Measurements from ENCODE around the gene MPP7. TPM values are rescaled to one million over a fixed set of nuclear protein-coding genes. Genes with fewer than 3 reads are reported as not detected.
"Not testable (repeated sequence)": the region's sequence is repeated elsewhere in the genome, so short reads cannot be mapped to it uniquely, and the experiment has no call there.

The MPP7 gene
- total RNA-seq = 10 to 100 TPM; 16.3 to 28.1 TPM

DNA sequence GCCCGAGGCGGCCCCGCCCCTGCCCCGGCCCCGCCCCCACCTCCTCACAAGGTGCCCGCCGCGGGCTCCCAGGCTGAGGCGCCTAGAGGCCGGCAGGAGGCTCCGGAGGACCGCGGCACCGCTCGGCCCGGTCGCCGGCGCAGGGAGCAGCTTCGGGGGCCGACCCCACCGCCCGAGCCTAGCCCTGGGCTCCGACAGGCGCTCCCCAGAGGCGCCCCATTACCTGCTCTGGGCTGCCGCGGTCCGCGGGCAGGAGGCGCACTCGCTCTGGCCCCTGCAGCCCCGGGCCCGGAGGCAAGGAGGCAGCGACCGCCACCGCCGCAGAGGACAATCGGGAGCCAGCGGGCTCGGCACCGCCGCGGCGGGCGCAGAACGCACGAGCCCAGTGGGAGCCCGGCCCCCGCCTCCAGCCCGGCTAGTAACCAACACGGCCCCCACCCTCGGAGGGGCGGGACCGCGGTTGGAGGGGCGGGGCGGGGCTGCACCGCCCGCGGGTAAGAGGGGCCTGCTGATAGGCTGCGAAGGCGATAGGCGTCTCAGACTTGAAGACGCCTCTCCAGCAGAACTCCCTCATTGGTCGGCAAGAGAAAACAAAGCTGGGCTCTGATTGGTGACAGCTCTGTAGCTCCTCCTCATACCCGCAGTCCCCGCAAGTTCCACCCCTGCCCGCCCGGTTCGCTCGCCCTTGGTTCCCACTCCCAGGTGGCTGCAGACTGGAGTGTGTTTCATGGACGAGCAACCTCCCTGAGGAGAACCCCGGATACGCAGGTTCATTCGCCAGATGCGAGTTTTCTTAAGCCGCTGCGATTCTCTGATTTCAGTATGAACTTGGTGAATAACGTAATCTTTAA lies at the start of gene MPP7:
TSS of gene MPP7 (minus strand) at position 427 of the 851 bp plus-strand sequence. CDS start 64,460 bp downstream, outside the sequence.
- no peaks in the 10 kb centered on the region for H3K36me3 Mint-ChIP-seq (ENCODE audit: insufficient read depth in 2 of 2)
- ATAC-seq (replicated peaks in 1 of 2) (peak; percentile 90 to 93), DNase-seq (peak; percentile 95 to 97)
- H3K9me3 Mint-ChIP-seq = no peaks in the 10 kb centered on the region
- peaks cover 58% of the 10 kb centered on the region for H3K4me1 Mint-ChIP-seq (ENCODE audit: low read depth)
- H3K27ac Mint-ChIP-seq = peak within 1 kb of the TSS; percentile 42
- peak within 1 kb of the TSS; percentile 88 to 94 for H3K4me3 Mint-ChIP-seq
- no peaks in the 10 kb centered on the region for H3K27me3 Mint-ChIP-seq (ENCODE audit: low read depth)

GRCh38 chr10:28349892-28350291 lies 47.0 kb upstream of the MPP7 start:
- no peak for ATAC-seq (replicated peaks in 1 of 2)
- Mint-ChIP-seq H3K27ac (no peak overlapping the region), H3K9me3 (peaks cover 8 to 10% of the 10 kb centered on the region in 2 donors), H3K27me3 (ENCODE audit: low read depth) (no peaks in the 10 kb centered on the region), H3K4me1 (ENCODE audit: low read depth) (no peaks in the 10 kb centered on the region), H3K4me3 (no peak overlapping the region), H3K36me3 (ENCODE audit: insufficient read depth in 2 of 2) (peaks cover 8 to 15% of the 10 kb centered on the region in 2 donors)
- no peak for DNase-seq

- Mint-ChIP-seq H3K36me3 (ENCODE audit: insufficient read depth in 2 of 2) (peaks cover 14 to 20% of the 10 kb centered on the region in 2 donors), H3K27ac (no peak overlapping the region), H3K9me3 (peaks cover 16 to 26% of the 10 kb centered on the region in 2 donors), H3K4me3 (no peak overlapping the region), H3K4me1 (ENCODE audit: low read depth) (peaks cover 12% of the 10 kb centered on the region), H3K27me3 (ENCODE audit: low read depth) (no peaks in the 10 kb centered on the region)
- DNase-seq (no peak), ATAC-seq (replicated peaks in 1 of 2) (no peak)
Observed at GRCh38 chr10:28343987-28344895, 41.4 kb upstream of the MPP7 start.

DNA sequence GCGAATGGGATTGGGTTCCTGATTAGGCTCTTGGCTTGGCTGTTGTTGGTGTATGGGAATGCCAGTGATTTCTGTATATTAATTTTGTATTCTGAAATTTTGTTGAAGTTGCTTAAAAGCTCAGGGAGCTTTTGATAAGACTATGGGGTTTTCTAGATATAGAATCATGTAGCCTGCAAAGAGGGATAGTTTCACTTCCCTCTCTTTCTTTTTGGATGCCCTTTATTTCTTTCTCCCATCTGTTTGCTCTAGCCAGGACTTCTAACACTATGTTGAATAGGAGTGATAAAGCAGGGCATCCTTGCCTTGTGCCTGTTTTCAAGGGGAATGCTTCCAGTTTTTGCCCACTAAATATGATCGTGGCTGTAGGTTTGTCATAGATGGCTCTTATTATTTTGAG lies 40.4 kb upstream of the MPP7 start:
- ATAC-seq (replicated peaks in 1 of 2) (no peak), DNase-seq (no peak)
- peaks cover 21% of the 10 kb centered on the region for H3K4me1 Mint-ChIP-seq (ENCODE audit: low read depth)
- no peak overlapping the region for H3K4me3 Mint-ChIP-seq
- H3K27ac Mint-ChIP-seq = no peak overlapping the region
- H3K9me3 Mint-ChIP-seq = peaks cover 16 to 26% of the 10 kb centered on the region in 2 donors
- peaks cover 14 to 20% of the 10 kb centered on the region in 2 donors for H3K36me3 Mint-ChIP-seq (ENCODE audit: insufficient read depth in 2 of 2)
- no peaks in the 10 kb centered on the region for H3K27me3 Mint-ChIP-seq (ENCODE audit: low read depth)

GRCh38 chr10:28341679-28342078 lies 38.8 kb upstream of the MPP7 start:
- Mint-ChIP-seq H3K36me3 (ENCODE audit: insufficient read depth in 2 of 2) (peaks cover 8 to 15% of the 10 kb centered on the region in 2 donors), H3K4me1 (ENCODE audit: low read depth) (peaks cover 36% of the 10 kb centered on the region), H3K9me3 (peaks cover 9 to 19% of the 10 kb centered on the region in 2 donors)
- DNase-seq; ATAC-seq (replicated peaks in 1 of 2); H3K27me3 Mint-ChIP-seq (ENCODE audit: low read depth); H3K27ac Mint-ChIP-seq; H3K4me3 Mint-ChIP-seq: not testable (repeated sequence)

DNA sequence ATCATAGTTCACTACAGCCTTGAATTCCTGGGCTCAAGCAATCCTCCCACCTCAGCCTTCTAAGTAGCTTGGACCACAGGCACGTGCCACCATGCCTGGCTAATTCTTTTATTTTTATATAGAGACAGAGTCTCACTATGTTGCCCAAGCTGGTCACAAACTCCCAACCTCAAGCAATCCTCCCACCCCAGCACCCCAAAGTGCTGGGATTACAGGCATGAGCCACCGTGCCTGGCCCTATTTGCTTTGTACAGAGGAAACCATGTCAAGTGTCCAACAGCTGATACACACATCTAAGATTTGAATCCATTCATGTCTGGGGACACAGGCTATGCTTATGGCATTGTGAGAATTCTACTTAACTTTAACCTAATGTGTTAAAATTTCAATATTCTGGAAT lies 29.9 kb upstream of the MPP7 start:
- Mint-ChIP-seq H3K27ac (peak overlapping the region; percentile 100), H3K36me3 (ENCODE audit: insufficient read depth in 2 of 2) (peaks cover 0 to 2% of the 10 kb centered on the region in 2 donors), H3K4me1 (ENCODE audit: low read depth) (peaks cover 91% of the 10 kb centered on the region), H3K27me3 (ENCODE audit: low read depth) (no peaks in the 10 kb centered on the region), H3K4me3 (peak overlapping the region; percentile 87 to 96), H3K9me3 (no peaks in the 10 kb centered on the region)
- DNase-seq (no peak), ATAC-seq (replicated peaks in 1 of 2) (no peak)

DNA sequence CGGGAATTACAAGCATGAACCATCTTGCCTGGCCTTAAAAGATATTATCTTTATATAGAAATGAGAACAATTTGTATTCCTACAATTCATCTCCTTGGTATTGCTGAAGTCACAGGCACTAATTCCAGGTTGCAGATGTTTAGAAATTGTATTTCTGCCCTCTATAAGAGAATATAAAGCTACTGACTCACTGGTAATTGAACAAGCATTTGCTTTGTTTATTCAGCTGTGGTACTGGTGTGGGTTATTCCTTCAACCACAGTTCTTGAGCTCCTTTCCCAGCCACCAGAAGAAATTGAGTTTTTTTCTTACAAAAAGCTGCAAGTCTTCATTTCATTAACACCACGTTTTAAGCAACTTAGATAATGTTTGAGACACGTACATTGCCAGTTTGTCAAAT lies 29.0 kb upstream of the MPP7 start:
- H3K36me3 Mint-ChIP-seq (ENCODE audit: insufficient read depth in 2 of 2) = peaks cover 0 to 2% of the 10 kb centered on the region in 2 donors
- no peak overlapping the region for H3K27ac Mint-ChIP-seq
- peak overlapping the region; percentile 52 to 60 for H3K4me3 Mint-ChIP-seq
- ATAC-seq (replicated peaks in 1 of 2) (no peak), DNase-seq (no peak)
- no peaks in the 10 kb centered on the region for H3K27me3 Mint-ChIP-seq (ENCODE audit: low read depth)
- no peaks in the 10 kb centered on the region for H3K9me3 Mint-ChIP-seq
- H3K4me1 Mint-ChIP-seq (ENCODE audit: low read depth) = peaks cover 91% of the 10 kb centered on the region

- Mint-ChIP-seq H3K36me3 (ENCODE audit: insufficient read depth in 2 of 2) (peaks cover 0 to 2% of the 10 kb centered on the region in 2 donors), H3K27ac (peak overlapping the region; percentile 59), H3K27me3 (ENCODE audit: low read depth) (no peaks in the 10 kb centered on the region), H3K4me3 (peak overlapping the region; percentile 77 to 78), H3K4me1 (ENCODE audit: low read depth) (peaks cover 91% of the 10 kb centered on the region), H3K9me3 (no peaks in the 10 kb centered on the region)
- DNase-seq = no peak
- no peak for ATAC-seq (replicated peaks in 1 of 2)
Observed at GRCh38 chr10:28331066-28331465, 28.2 kb upstream of the MPP7 start.

DNA sequence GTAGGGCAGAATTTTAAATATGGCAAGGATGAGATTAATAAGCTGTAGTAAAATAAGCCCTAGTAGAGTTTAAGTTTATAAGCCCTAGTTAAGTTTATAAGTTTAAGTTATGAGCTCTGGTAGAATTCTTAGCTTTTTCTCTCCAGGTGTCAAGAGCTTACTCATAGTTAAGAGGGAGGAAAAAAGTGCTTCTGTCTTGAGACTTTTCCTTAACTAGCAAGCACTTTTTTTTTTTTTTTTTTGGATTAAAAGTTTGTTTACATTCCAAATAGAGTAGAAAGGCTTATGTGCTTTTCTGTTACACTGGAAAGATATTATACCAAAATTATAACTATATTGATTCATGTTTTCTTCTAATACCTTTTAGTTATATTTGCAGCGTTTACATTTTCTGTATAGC lies 25.5 kb upstream of the MPP7 start:
- no peak overlapping the region for H3K27ac Mint-ChIP-seq
- no peak for ATAC-seq (replicated peaks in 1 of 2)
- H3K4me1 Mint-ChIP-seq (ENCODE audit: low read depth) = peaks cover 77% of the 10 kb centered on the region
- DNase-seq = no peak
- H3K4me3 Mint-ChIP-seq = no peak overlapping the region
- no peaks in the 10 kb centered on the region for H3K36me3 Mint-ChIP-seq (ENCODE audit: insufficient read depth in 2 of 2)
- H3K27me3 Mint-ChIP-seq (ENCODE audit: low read depth) = no peaks in the 10 kb centered on the region
- H3K9me3 Mint-ChIP-seq = no peaks in the 10 kb centered on the region

DNA sequence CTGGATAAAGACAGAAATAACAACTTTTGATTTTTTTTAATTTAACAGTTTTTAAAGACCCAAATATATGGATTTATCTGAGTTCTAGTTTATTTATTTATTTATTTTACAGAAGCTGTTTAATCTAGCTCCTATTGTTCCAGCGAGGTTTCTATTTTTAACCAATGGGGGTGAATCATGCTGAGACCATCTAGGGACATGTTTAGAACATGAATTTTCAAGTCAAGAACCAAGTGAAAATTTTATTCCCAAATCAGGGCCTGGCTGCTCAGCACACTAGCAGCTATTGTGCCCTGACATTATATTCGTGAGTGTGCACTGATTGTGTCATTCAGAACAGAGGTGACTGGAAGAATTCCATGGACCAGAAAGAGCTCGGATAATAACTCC lies 24.6 kb upstream of the MPP7 start:
- DNase-seq = no peak
- H3K27me3 Mint-ChIP-seq (ENCODE audit: low read depth) = no peaks in the 10 kb centered on the region
- no peaks in the 10 kb centered on the region for H3K9me3 Mint-ChIP-seq
- peak overlapping the region; percentile 71 to 73 for H3K4me3 Mint-ChIP-seq
- no peaks in the 10 kb centered on the region for H3K36me3 Mint-ChIP-seq (ENCODE audit: insufficient read depth in 2 of 2)
- no peak for ATAC-seq (replicated peaks in 1 of 2)
- peaks cover 69% of the 10 kb centered on the region for H3K4me1 Mint-ChIP-seq (ENCODE audit: low read depth)
- no peak overlapping the region for H3K27ac Mint-ChIP-seq

- ATAC-seq (replicated peaks in 1 of 2) (no peak), DNase-seq (no peak)
- no peaks in the 10 kb centered on the region for H3K9me3 Mint-ChIP-seq
- no peaks in the 10 kb centered on the region for H3K27me3 Mint-ChIP-seq (ENCODE audit: low read depth)
- no peaks in the 10 kb centered on the region for H3K36me3 Mint-ChIP-seq (ENCODE audit: insufficient read depth in 2 of 2)
- peaks cover 62% of the 10 kb centered on the region for H3K4me1 Mint-ChIP-seq (ENCODE audit: low read depth)
- H3K27ac Mint-ChIP-seq = peak overlapping the region; percentile 36
- H3K4me3 Mint-ChIP-seq = peak overlapping the region; percentile 71 to 73
Observed at GRCh38 chr10:28326516-28327490, 23.9 kb upstream of the MPP7 start.

DNA sequence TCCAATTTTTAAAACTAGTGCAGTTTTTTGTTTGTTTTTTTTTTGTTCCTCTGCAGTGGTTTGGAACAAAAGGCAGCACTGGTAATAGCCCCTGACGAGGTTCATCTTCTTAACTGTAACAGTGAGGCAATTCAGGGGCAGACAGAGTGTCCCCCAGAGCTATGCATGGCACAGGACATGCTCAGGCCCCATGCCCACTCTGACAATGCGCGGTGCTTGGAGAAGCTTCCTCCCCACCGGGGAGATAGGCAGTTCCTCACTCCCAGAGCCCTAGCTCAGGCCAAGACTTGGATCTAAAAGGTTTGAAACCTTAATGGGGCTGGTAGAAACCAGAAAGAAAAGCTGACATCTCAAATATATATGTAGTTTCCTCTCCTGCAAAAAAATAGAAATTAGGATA lies 17.9 kb upstream of the MPP7 start:
- H3K4me3 Mint-ChIP-seq = no peak overlapping the region
- ATAC-seq (replicated peaks in 1 of 2) (no peak), DNase-seq (no peak)
- H3K4me1 Mint-ChIP-seq (ENCODE audit: low read depth) = peaks cover 26% of the 10 kb centered on the region
- H3K36me3 Mint-ChIP-seq (ENCODE audit: insufficient read depth in 2 of 2) = no peaks in the 10 kb centered on the region
- no peak overlapping the region for H3K27ac Mint-ChIP-seq
- no peaks in the 10 kb centered on the region for H3K9me3 Mint-ChIP-seq
- H3K27me3 Mint-ChIP-seq (ENCODE audit: low read depth) = no peaks in the 10 kb centered on the region
